ENCODE data around the gene VTI1A. TPM values are rescaled to one million over a fixed set of nuclear protein-coding genes. Genes with fewer than 3 reads are reported as not detected.

The VTI1A gene
- total and polyA plus RNA-seq, 2 of the 13 experiments (the other 11 are each of a cell fraction or from before 2014, with no cell fraction given) = 11.7 to 32.7 TPM

DNA sequence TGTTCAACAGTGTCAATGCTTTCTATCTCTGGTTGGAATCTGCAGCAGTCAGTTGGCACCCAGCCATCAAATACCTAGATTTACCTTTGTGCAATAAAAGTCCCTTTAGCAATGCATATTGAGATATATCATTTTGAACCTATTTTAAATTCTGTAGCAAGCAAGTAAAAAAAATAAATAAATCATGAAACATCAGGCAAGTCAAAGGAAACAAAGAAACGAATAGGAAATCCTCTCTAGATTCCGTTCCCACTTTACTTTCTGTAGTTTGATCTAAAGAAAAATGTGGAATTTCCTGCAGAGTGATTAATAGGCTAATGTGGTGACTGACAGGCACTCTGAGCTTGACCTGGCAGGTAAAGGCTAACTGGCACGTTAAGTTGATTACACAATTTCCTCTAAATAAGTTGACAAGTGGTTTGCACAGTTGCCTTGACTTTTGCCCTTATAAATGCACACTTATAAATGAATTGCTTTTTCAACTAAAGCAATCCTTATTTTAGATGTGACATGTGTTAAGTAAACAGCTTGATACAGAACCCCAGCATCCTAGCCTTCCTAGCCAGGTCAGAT is 294.9 kb downstream of the VTI1A start (continued):
- no peak for TF ChIP-seq ZNF558 (CRISPR knock-in tag; IDR thresholded peaks at IDR 0.05; ENCODE audit: borderline replicate concordance)
- TF ChIP-seq, protein P1, sequence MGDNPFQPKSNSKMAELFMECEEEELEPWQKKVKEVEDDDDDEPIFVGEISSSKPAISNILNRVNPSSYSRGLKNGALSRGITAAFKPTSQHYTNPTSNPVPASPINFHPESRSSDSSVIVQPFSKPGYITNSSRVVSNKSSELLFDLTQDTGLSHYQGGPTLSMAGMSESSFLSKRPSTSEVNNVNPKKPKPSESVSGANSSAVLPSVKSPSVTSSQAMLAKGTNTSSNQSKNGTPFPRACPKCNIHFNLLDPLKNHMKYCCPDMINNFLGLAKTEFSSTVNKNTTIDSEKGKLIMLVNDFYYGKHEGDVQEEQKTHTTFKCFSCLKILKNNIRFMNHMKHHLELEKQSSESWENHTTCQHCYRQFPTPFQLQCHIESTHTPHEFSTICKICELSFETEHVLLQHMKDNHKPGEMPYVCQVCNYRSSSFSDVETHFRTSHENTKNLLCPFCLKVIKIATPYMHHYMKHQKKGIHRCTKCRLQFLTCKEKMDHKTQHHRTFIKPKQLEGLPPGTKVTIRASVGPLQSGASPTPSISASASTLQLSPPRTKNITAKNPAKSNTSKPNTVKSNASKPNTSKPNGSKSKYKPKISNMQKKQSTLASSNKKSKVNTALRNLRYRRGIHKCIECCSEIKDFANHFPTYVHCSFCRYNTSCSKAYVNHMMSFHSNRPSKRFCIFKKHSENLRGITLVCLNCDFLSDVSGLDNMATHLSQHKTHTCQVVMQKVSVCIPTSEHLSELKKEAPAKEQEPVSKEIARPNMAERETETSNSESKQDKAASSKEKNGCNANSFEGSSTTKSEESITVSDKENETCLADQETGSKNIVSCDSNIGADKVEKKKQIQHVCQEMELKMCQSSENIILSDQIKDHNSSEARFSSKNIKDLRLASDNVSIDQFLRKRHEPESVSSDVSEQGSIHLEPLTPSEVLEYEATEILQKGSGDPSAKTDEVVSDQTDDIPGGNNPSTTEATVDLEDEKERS (CRISPR knock-in tag; IDR thresholded peaks at IDR 0.05) = no peak
- TF ChIP-seq, protein P2, sequence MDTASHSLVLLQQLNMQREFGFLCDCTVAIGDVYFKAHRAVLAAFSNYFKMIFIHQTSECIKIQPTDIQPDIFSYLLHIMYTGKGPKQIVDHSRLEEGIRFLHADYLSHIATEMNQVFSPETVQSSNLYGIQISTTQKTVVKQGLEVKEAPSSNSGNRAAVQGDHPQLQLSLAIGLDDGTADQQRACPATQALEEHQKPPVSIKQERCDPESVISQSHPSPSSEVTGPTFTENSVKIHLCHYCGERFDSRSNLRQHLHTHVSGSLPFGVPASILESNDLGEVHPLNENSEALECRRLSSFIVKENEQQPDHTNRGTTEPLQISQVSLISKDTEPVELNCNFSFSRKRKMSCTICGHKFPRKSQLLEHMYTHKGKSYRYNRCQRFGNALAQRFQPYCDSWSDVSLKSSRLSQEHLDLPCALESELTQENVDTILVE (CRISPR knock-in tag; IDR thresholded peaks at IDR 0.05) = peak; percentile 29; the same call in 1 of the 2 replicates
- no peak for TF ChIP-seq ZNF672 (CRISPR knock-in tag; IDR thresholded peaks at IDR 0.05)
- TF ChIP-seq ZNF382 (CRISPR knock-in tag; IDR thresholded peaks at IDR 0.05; ENCODE audit: borderline replicate concordance) = no peak
- TF ChIP-seq ZNF430 (CRISPR knock-in tag; IDR thresholded peaks at IDR 0.05) = no peak
- TF ChIP-seq MTA1 (CRISPR knock-in tag; IDR thresholded peaks at IDR 0.05; ENCODE audit: borderline replicate concordance) = no peak
- no peak for TF ChIP-seq BORCS8-MEF2B (CRISPR knock-in tag; IDR thresholded peaks at IDR 0.05)
- no peak for TF ChIP-seq ZNF777 (CRISPR knock-in tag; IDR thresholded peaks at IDR 0.05)
- TF ChIP-seq, protein P3, sequence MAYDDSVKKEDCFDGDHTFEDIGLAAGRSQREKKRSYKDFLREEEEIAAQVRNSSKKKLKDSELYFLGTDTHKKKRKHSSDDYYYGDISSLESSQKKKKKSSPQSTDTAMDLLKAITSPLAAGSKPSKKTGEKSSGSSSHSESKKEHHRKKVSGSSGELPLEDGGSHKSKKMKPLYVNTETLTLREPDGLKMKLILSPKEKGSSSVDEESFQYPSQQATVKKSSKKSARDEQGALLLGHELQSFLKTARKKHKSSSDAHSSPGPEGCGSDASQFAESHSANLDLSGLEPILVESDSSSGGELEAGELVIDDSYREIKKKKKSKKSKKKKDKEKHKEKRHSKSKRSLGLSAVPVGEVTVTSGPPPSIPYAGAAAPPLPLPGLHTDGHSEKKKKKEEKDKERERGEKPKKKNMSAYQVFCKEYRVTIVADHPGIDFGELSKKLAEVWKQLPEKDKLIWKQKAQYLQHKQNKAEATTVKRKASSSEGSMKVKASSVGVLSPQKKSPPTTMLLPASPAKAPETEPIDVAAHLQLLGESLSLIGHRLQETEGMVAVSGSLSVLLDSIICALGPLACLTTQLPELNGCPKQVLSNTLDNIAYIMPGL (CRISPR knock-in tag; IDR thresholded peaks at IDR 0.05; ENCODE audit: borderline replicate concordance in 1 of 2, low read depth in 1 of 2) = no peak
- TF ChIP-seq, protein P4, sequence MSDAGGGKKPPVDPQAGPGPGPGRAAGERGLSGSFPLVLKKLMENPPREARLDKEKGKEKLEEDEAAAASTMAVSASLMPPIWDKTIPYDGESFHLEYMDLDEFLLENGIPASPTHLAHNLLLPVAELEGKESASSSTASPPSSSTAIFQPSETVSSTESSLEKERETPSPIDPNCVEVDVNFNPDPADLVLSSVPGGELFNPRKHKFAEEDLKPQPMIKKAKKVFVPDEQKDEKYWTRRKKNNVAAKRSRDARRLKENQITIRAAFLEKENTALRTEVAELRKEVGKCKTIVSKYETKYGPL (CRISPR knock-in tag; IDR thresholded peaks at IDR 0.05) = no peak
- peak; percentile 73 for TF ChIP-seq SAP130 (CRISPR knock-in tag; IDR thresholded peaks at IDR 0.05; ENCODE audit: low read depth)
- no peak for TF ChIP-seq ZNF333 (CRISPR knock-in tag; IDR thresholded peaks at IDR 0.05; ENCODE audit: borderline replicate concordance)
- TF ChIP-seq CENPX (CRISPR knock-in tag; IDR thresholded peaks at IDR 0.05) = no peak
- TF ChIP-seq FOXA3 (CRISPR knock-in tag; IDR thresholded peaks at IDR 0.05) = peak; percentile 72
- peak; percentile 46; the same call in 1 of the 2 replicates for TF ChIP-seq HNF4G (IDR thresholded peaks at IDR 0.05; ENCODE audit: borderline replicate concordance, low read depth, low read length)
- no peak; the same call in 1 of the 2 replicates for TF ChIP-seq HNF4G (CRISPR knock-in tag; IDR thresholded peaks at IDR 0.05; ENCODE audit: borderline replicate concordance, low read depth)
- TF ChIP-seq TCF12 (IDR thresholded peaks at IDR 0.05) = no peak
- TF ChIP-seq TCF12 (CRISPR knock-in tag; IDR thresholded peaks at IDR 0.05) = no peak
- TF ChIP-seq ZSCAN29 (CRISPR knock-in tag; conservative IDR thresholded peaks at IDR 0.05) = no peak
- TF ChIP-seq ZNF776 (CRISPR knock-in tag; IDR thresholded peaks at IDR 0.05) = no peak
- TF ChIP-seq ZFP41 (CRISPR knock-in tag; IDR thresholded peaks at IDR 0.05; ENCODE audit: borderline replicate concordance) = no peak
- TF ChIP-seq TCF7 (IDR thresholded peaks at IDR 0.05; ENCODE audit: low read depth) = peak; percentile 68
- no peak for TF ChIP-seq ZNF619 (CRISPR knock-in tag; IDR thresholded peaks at IDR 0.05)

Data from HepG2 (cell line).